HEK293 (cell line): Measurements from ENCODE around the gene VANGL1.
"Not testable (repeated sequence)": the region's sequence is repeated elsewhere in the genome, so short reads cannot be mapped to it uniquely, and the experiment has no call there.

Source experiments
- KLF9 ChIP-seq: fragments of 450-650 bp; formaldehyde crosslinking; IDR thresholded peaks from 2 replicates; pipeline ENCODE4 v1.5.1; 2016; ENCODE audit warnings: missing biosample characterization, missing genetic modification characterization, low read depth
- TCF7L2 ChIP-seq: IDR thresholded peaks from 2 replicates; pipeline ENCODE4 v1.6.1; 2011; ENCODE audit warnings: low read depth, mild to moderate bottlenecking, inconsistent platforms, low read length, moderate library complexity, borderline replicate concordance
- ZBTB20 ChIP-seq: fragments of 450-650 bp; formaldehyde crosslinking; IDR thresholded peaks from 2 replicates; pipeline ENCODE4 v1.5.1; 2016; ENCODE audit warnings: missing biosample characterization, missing genetic modification characterization
- TF ChIP-seq, protein P1 (sequence below): fragments of 450-650 bp; formaldehyde crosslinking; IDR thresholded peaks from 2 replicates; pipeline ENCODE4 v1.5.1; 2016; ENCODE audit warnings: missing biosample characterization, missing genetic modification characterization
- TF ChIP-seq, protein P2 (sequence below): fragments of 450-650 bp; formaldehyde crosslinking; IDR thresholded peaks from 2 replicates; pipeline ENCODE4 v1.5.1; 2016; ENCODE audit warnings: missing biosample characterization, missing genetic modification characterization

DNA sequence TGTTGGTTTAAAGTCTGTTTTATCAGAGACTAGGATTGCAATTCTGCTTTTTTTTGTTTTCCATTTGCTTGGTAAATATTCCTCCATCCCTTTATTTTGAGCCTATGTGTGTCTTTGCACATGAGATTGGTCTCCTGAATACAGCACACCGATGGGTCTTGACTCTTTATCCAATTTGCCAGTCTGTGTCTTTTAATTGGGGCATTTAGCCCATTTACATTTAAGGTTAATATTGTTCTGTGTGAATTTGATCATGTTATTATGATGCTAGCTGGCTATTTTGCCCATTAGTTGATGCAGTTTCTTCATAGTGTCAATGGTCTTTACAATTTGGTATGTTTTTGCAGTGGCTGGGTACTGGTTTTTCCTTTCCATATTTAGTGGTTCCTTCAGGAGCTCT, 4.5 kb upstream of the VANGL1 start:
- not testable (repeated sequence) for TF ChIP-seq KLF9; ZBTB20 (tag by site-specific recombination); TCF7L2
- TF ChIP-seq, protein P1, sequence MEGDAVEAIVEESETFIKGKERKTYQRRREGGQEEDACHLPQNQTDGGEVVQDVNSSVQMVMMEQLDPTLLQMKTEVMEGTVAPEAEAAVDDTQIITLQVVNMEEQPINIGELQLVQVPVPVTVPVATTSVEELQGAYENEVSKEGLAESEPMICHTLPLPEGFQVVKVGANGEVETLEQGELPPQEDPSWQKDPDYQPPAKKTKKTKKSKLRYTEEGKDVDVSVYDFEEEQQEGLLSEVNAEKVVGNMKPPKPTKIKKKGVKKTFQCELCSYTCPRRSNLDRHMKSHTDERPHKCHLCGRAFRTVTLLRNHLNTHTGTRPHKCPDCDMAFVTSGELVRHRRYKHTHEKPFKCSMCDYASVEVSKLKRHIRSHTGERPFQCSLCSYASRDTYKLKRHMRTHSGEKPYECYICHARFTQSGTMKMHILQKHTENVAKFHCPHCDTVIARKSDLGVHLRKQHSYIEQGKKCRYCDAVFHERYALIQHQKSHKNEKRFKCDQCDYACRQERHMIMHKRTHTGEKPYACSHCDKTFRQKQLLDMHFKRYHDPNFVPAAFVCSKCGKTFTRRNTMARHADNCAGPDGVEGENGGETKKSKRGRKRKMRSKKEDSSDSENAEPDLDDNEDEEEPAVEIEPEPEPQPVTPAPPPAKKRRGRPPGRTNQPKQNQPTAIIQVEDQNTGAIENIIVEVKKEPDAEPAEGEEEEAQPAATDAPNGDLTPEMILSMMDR (tag by site-specific recombination): not testable (repeated sequence)
- TF ChIP-seq, protein P2, sequence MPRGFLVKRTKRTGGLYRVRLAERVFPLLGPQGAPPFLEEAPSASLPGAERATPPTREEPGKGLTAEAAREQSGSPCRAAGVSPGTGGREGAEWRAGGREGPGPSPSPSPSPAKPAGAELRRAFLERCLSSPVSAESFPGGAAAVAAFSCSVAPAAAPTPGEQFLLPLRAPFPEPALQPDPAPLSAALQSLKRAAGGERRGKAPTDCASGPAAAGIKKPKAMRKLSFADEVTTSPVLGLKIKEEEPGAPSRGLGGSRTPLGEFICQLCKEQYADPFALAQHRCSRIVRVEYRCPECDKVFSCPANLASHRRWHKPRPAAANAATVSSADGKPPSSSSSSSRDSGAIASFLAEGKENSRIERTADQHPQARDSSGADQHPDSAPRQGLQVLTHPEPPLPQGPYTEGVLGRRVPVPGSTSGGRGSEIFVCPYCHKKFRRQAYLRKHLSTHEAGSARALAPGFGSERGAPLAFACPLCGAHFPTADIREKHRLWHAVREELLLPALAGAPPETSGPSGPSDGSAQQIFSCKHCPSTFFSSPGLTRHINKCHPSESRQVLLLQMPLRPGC (tag by site-specific recombination): not testable (repeated sequence)
